Measurements from ENCODE around the gene FMN1.

DNA sequence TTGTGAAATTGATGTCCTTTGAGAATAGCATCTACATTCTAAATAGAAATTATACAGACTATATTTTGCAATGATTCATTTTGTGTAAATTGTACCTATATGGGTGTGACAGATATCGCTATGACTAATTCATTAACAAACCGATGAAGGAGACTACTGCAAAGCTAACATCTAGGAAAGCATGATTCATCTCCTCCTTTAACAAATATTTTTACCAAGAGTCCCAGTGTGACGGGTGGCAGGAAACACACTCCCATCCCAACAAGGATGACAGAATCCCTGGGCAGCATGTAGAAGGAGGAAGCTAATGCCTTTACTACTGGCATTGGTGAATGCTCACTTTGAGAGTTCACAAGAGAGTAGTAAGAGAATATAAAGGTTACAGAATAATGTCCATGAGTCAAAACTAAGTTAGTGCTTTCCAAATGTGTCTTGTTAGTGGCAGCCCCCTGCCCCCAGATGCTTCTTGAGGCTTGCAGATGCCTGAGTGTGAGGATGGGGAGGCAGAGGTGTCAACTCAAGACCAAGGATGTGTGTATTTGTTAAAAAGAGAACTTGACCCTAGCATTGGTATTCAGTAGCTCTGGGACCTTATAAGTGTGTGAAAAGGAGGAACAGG lies 180.6 kb downstream of the FMN1 start:
- TF ChIP-seq, protein P1, sequence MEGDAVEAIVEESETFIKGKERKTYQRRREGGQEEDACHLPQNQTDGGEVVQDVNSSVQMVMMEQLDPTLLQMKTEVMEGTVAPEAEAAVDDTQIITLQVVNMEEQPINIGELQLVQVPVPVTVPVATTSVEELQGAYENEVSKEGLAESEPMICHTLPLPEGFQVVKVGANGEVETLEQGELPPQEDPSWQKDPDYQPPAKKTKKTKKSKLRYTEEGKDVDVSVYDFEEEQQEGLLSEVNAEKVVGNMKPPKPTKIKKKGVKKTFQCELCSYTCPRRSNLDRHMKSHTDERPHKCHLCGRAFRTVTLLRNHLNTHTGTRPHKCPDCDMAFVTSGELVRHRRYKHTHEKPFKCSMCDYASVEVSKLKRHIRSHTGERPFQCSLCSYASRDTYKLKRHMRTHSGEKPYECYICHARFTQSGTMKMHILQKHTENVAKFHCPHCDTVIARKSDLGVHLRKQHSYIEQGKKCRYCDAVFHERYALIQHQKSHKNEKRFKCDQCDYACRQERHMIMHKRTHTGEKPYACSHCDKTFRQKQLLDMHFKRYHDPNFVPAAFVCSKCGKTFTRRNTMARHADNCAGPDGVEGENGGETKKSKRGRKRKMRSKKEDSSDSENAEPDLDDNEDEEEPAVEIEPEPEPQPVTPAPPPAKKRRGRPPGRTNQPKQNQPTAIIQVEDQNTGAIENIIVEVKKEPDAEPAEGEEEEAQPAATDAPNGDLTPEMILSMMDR (IDR thresholded peaks at IDR 0.05): no peak
- TF ChIP-seq POLR2A (IDR thresholded peaks at IDR 0.05): no peak

All from body of pancreas (tissue), 4 donors.